Left hindlimb (tissue), 1 donor: Measurements from ENCODE around the gene TACR2.

ENCODE experiments used
- DNase-seq: peaks from one replicate; pipeline ENCODE4 v3.0.0-alpha.2; 2018

Gene TACR2

GRCh38 chr10:69449841-69450240, 33.1 kb upstream of the TACR2 start:
- no peak for DNase-seq

GRCh38 chr10:69446650-69447151, 30.0 kb upstream of the TACR2 start:
- DNase-seq: no peak

GRCh38 chr10:69446229-69446628, 29.5 kb upstream of the TACR2 start:
- no peak for DNase-seq

GRCh38 chr10:69445041-69445440, 28.3 kb upstream of the TACR2 start:
- DNase-seq: no peak

- DNase-seq: no peak
These were observed 26.6 kb upstream of the TACR2 start for GRCh38 chr10:69443354-69443753.

- DNase-seq: no peak
These were observed 23.2 kb upstream of the TACR2 start for GRCh38 chr10:69439813-69440506.

- DNase-seq: peak; percentile 72
These were observed 22.6 kb upstream of the TACR2 start for GRCh38 chr10:69439350-69439739.

GRCh38 chr10:69438536-69439349, 22.0 kb upstream of the TACR2 start:
- DNase-seq: no peak

- no peak for DNase-seq
These were observed 20.9 kb upstream of the TACR2 start for GRCh38 chr10:69437321-69438259.

GRCh38 chr10:69435966-69436520, 19.3 kb upstream of the TACR2 start:
- no peak for DNase-seq

- DNase-seq: no peak
These were observed 18.2 kb upstream of the TACR2 start for GRCh38 chr10:69434926-69435325.

- no peak for DNase-seq
These were observed 17.5 kb upstream of the TACR2 start for GRCh38 chr10:69434169-69434568.

GRCh38 chr10:69428165-69428564, 11.4 kb upstream of the TACR2 start:
- no peak for DNase-seq

- DNase-seq: no peak
These were observed 9.6 kb upstream of the TACR2 start for GRCh38 chr10:69426376-69426727.

GRCh38 chr10:69425511-69426298, 9.0 kb upstream of the TACR2 start:
- no peak for DNase-seq

- DNase-seq: no peak
These were observed 8.3 kb upstream of the TACR2 start for GRCh38 chr10:69425041-69425440.

- DNase-seq: no peak
These were observed 6.0 kb upstream of the TACR2 start for GRCh38 chr10:69422676-69423075.

- DNase-seq: no peak
These were observed 5.0 kb upstream of the TACR2 start for GRCh38 chr10:69421611-69422308.

GRCh38 chr10:69419744-69420126, 3.0 kb upstream of the TACR2 start:
- no peak for DNase-seq

- DNase-seq: no peak
These were observed 2.5 kb upstream of the TACR2 start for GRCh38 chr10:69419096-69419743.
